K562 (cell line): ENCODE results near the gene ZBTB43. TPM values are rescaled to one million over a fixed set of nuclear protein-coding genes. Genes with fewer than 3 reads are reported as not detected.

ENCODE experiments used
- ATAC-seq: fragments of 200-7000 bp; cut with Tn5 transposase; 3 replicates; pipeline ENCODE4 v1.9.1; 2020; ENCODE audit warnings: moderate library complexity
- BruUV-seq: library from RNA; stranded (reverse); fragments of 400-500 nt; replicated peaks from 2 replicates; lab custom pipeline; 2021; lab: Mats Ljungman, UMichigan
- CTCF ChIA-PET: fragments of 300-600 bp; formaldehyde crosslinking; extraction: SDS; loops from one replicate; lab custom pipeline; 2021; ENCODE audit warnings: low intra/inter-chr PET ratio; lab: Yijun Ruan, JAX
- POLR2A ChIA-PET: fragments of 300-600, 350-650 bp; sonication (Branson Sonifier 250); formaldehyde crosslinking; extraction: SDS; loops from one replicate; lab custom pipeline; 2021; ENCODE audit warnings: antibody characterized with exemption, inconsistent platforms; lab: Yijun Ruan, JAX
- DNase-seq, 4 experiments: peaks; one replicate each; pipeline versions ENCODE4 v3.0.0 to v3.0.0-alpha.2; 2011 to 2018; ENCODE audit warnings: low spot score in 3 of 4, mixed read lengths in 3 of 4; ENCODE audit errors: extremely low read depth in 1 of 4
- FAIRE-seq: peaks from 2 replicates; lab custom pipeline; 2011; peaks lifted over from hg19 to GRCh38; lab: Jason Lieb, UNC
- H2AFZ ChIP-seq: 2 replicates; pipeline ENCODE4 v1.6.0; 2011; ENCODE audit warnings: low read depth, low read length, control low read depth, inconsistent platforms
- H3K27ac ChIP-seq: fragments of 200-600 bp; 3 replicates; pipeline ENCODE4 v1.8.0; 2011; ENCODE audit warnings: low read depth, mild to moderate bottlenecking, control low read depth, inconsistent platforms, low read length, moderate library complexity, mixed read lengths; ENCODE audit errors: extremely low read depth
- H3K27me3 ChIP-seq, 2 experiments: fragments of 300-600 bp in 1 of 2; 2 replicates in 1 of 2; 3 replicates in 1 of 2; pipeline versions ENCODE4 v1.6.0 to v1.8.0; 2011; ENCODE audit warnings: inconsistent platforms in 2 of 2, low read length in 2 of 2, mild to moderate bottlenecking in 1 of 2, mixed read lengths in 1 of 2, moderate library complexity in 1 of 2; ENCODE audit not compliant: control insufficient read depth in 2 of 2, insufficient read depth in 2 of 2
- H3K36me3 ChIP-seq: fragments of 300-600 bp; 3 replicates; pipeline ENCODE4 v1.8.0; 2011; ENCODE audit warnings: mild to moderate bottlenecking, low read length, inconsistent platforms; ENCODE audit not compliant: control insufficient read depth, insufficient read depth
- H3K4me1 ChIP-seq, 2 experiments: fragments of 200-600 bp in 1 of 2; replicated peaks in 1 of 2; 2 replicates in 1 of 2; 3 replicates in 1 of 2; pipeline versions ENCODE4 v1.5.1 to v1.8.0; 2011; ENCODE audit warnings: inconsistent platforms in 2 of 2, low read length in 2 of 2, mild to moderate bottlenecking in 1 of 2, mixed read lengths in 1 of 2, moderate library complexity in 1 of 2; ENCODE audit not compliant: control insufficient read depth in 2 of 2, insufficient read depth in 2 of 2
- H3K4me2 ChIP-seq: 2 replicates; pipeline ENCODE4 v1.6.1; 2011; ENCODE audit warnings: low read length, control low read depth, inconsistent platforms, mixed read lengths; ENCODE audit not compliant: insufficient read depth
- H3K4me3 ChIP-seq: fragments of 200-600 bp; sonication (generic), shearing (Covaris generic); 2 replicates; pipeline ENCODE4 v1.5.1; 2016; ENCODE audit warnings: control low read depth, inconsistent platforms
- H3K79me2 ChIP-seq: fragments of 200-600 bp; 3 replicates; pipeline ENCODE4 v1.8.0; 2011; ENCODE audit warnings: low read length, inconsistent platforms; ENCODE audit not compliant: control insufficient read depth, insufficient read depth
- H3K9ac ChIP-seq, 2 experiments: 2 replicates each; pipeline versions ENCODE4 v1.6.0 to v1.6.1; 2011; ENCODE audit warnings: low read depth in 2 of 2, low read length in 2 of 2, control low read depth in 1 of 2, inconsistent platforms in 1 of 2, mild to moderate bottlenecking in 1 of 2, mixed read lengths in 1 of 2; ENCODE audit not compliant: insufficient read depth in 1 of 2
- H3K9me1 ChIP-seq: one replicate; pipeline ENCODE4 v1.6.0; 2011; ENCODE audit warnings: inconsistent platforms, mild to moderate bottlenecking, low read length, moderate library complexity; ENCODE audit not compliant: control insufficient read depth, insufficient read depth
- H3K9me3 ChIP-seq: replicated peaks from 2 replicates; pipeline ENCODE4 v1.5.1; 2011; ENCODE audit warnings: low read depth, low read length, inconsistent platforms; ENCODE audit not compliant: control insufficient read depth, insufficient read depth
- H4K20me1 ChIP-seq: replicated peaks from 2 replicates; pipeline ENCODE4 v1.6.1; 2011; ENCODE audit warnings: low read length, inconsistent platforms, mixed read lengths; ENCODE audit not compliant: control insufficient read depth, insufficient read depth
- CBFB ChIP-seq: sonication (generic); formaldehyde crosslinking; IDR thresholded peaks from 2 replicates; pipeline ENCODE4 v1.4.0; 2020; ENCODE audit warnings: mild to moderate bottlenecking, missing genetic modification reagents
- CBX1 ChIP-seq: sonication (generic); IDR thresholded peaks from 2 replicates; pipeline ENCODE4 v1.6.1; 2016; ENCODE audit warnings: antibody characterized with exemption, low read depth, mild to moderate bottlenecking
- CHD4 ChIP-seq: fragments of 200-600 bp; sonication (generic); IDR thresholded peaks from 3 replicates; pipeline ENCODE4 v1.6.1; 2012; ENCODE audit warnings: low read depth, mild to moderate bottlenecking, mixed read lengths, low read length, inconsistent platforms; ENCODE audit not compliant: insufficient read depth, insufficient replicate concordance, poor library complexity, severe bottlenecking
- HDAC6 ChIP-seq: IDR thresholded peaks from 2 replicates; pipeline ENCODE4 v1.6.1; 2012; ENCODE audit warnings: low read depth, mild to moderate bottlenecking, control low read depth, inconsistent platforms, low read length, moderate library complexity
- IFI16 ChIP-seq: fragments of 250-450 bp; sonication (Bioruptor Pico); IDR thresholded peaks from 2 replicates; pipeline ENCODE4 v2.1.2; 2022; ENCODE audit warnings: mild to moderate bottlenecking, inconsistent platforms
- KDM4B ChIP-seq, 2 experiments: fragments of 450-650 bp in 1 of 2; sonication (generic) in 1 of 2; IDR thresholded peaks; 2 replicates each; pipeline ENCODE4 v1.6.1; 2016 to 2017; ENCODE audit warnings: borderline replicate concordance in 2 of 2, antibody characterized with exemption in 1 of 2, low read depth in 1 of 2, mild to moderate bottlenecking in 1 of 2
- MYBL2 ChIP-seq, 2 experiments: fragments of 450-650 bp in 1 of 2; sonication (generic) in 1 of 2; formaldehyde crosslinking in 1 of 2; IDR thresholded peaks; 2 replicates each; pipeline versions ENCODE4 v1.6.1 to v1.8.1; 2017 to 2022; ENCODE audit warnings: borderline replicate concordance in 1 of 2, inconsistent platforms in 1 of 2, low read depth in 1 of 2, mild to moderate bottlenecking in 1 of 2, missing genetic modification reagents in 1 of 2, moderate library complexity in 1 of 2
- PHTF2 ChIP-seq: fragments of 250-450 bp; sonication (Bioruptor Pico); IDR thresholded peaks from 2 replicates; pipeline ENCODE4 v1.5.0; 2021; ENCODE audit warnings: mild to moderate bottlenecking
- POLR2G ChIP-seq: fragments of 200-400 bp; formaldehyde crosslinking; IDR thresholded peaks from 2 replicates; pipeline ENCODE4 v1.6.1; 2017; ENCODE audit warnings: low read depth, mild to moderate bottlenecking, antibody characterized with exemption, low read length, moderate library complexity
- U2AF1 ChIP-seq: fragments of 200-400 bp; formaldehyde crosslinking; optimal IDR thresholded peaks from 2 replicates; pipeline ENCODE3; 2017; ENCODE audit warnings: mild to moderate bottlenecking, low read depth, low read length, moderate library complexity
- WHSC1 ChIP-seq: IDR thresholded peaks from one replicate; pipeline ENCODE4 v1.6.1; 2012; ENCODE audit warnings: low read length, control low read depth, inconsistent platforms
- ZNF347 ChIP-seq: fragments of 450-650 bp; formaldehyde crosslinking; IDR thresholded peaks from 2 replicates; pipeline ENCODE4 v1.4.0; 2020; ENCODE audit warnings: low read depth, mild to moderate bottlenecking, moderate library complexity
- ZNF717 ChIP-seq: fragments of 250-450 bp; sonication (Bioruptor Pico); IDR thresholded peaks from 2 replicates; pipeline ENCODE4 v1.5.0; 2021
- ZNF766 ChIP-seq: fragments of 200-800 bp; sonication (Bioruptor generic); conservative IDR thresholded peaks from 2 replicates; pipeline ENCODE4 v1.6.1; 2016; ENCODE audit warnings: missing genetic modification characterization, missing compliant biosample characterization
- WGBS: fragments of 100-300 bp; shearing (Covaris generic); methylation state at CpG from one replicate; pipeline ENCODE4 v1.1.6; 2016; ENCODE audit warnings: low coverage, mixed read lengths; ENCODE audit not compliant: insufficient coverage; ENCODE audit errors: missing lambda C conversion rate; 5-methylcytosine and 5-hydroxymethylcytosine counted together
- in situ Hi-C: fragments of 300-500 bp; cut with MboI; formaldehyde crosslinking; loops from 4 replicates; pipeline ENCODE4 v1.15.0; 2018; ENCODE audit warnings: inconsistent platforms, mixed read lengths
- intact Hi-C: fragments of 100-400 bp; cut with micrococcal nuclease; formaldehyde crosslinking; loops from 2 replicates; pipeline ENCODE4 v1.14.2; 2022
- polyA plus RNA-seq, 8 experiments: library from polyadenylated mRNA; depleted of rRNA in 4 of 8; stranded (reverse) in 5 of 8; unstranded in 3 of 8; fragments of >200 nt; fragmentation: Nextera tagmentation in 2 of 8; fragmentation: Illumina TruSeq in 1 of 8; extraction: Ambion mirVana in 2 of 8; extraction: Trizol in 1 of 8; gene quantifications; 2 replicates each; pipeline versions ENCODE4 v1.2.1 to v1.2.3, GENCODE V29; 2011 to 2014; ENCODE audit warnings: inconsistent platforms in 1 of 8, missing spikeins in 1 of 8
- total RNA-seq, 7 experiments: library from RNA; depleted of rRNA in 6 of 7; stranded (reverse); fragments of >200 nt in 6 of 7; fragmentation: Illumina TruSeq in 2 of 7; extraction: Trizol in 2 of 7; gene quantifications; 2 replicates each; pipeline versions ENCODE4 v1.2.1 to v1.2.3, GENCODE V29; 2011 to 2021; ENCODE audit warnings: low replicate concordance in 1 of 7
- TF ChIP-seq, protein P1 (sequence below): sonication (generic); formaldehyde crosslinking; IDR thresholded peaks from 2 replicates; pipeline ENCODE4 v1.9.0; 2022; ENCODE audit warnings: mild to moderate bottlenecking, missing genetic modification reagents

The ZBTB43 gene
- total and polyA plus RNA-seq, 9 of the 15 experiments (the other 6 are each of a cell fraction or from before 2014, with no cell fraction given) = 3.9 to 17.2 (median 9.1) TPM

DNA sequence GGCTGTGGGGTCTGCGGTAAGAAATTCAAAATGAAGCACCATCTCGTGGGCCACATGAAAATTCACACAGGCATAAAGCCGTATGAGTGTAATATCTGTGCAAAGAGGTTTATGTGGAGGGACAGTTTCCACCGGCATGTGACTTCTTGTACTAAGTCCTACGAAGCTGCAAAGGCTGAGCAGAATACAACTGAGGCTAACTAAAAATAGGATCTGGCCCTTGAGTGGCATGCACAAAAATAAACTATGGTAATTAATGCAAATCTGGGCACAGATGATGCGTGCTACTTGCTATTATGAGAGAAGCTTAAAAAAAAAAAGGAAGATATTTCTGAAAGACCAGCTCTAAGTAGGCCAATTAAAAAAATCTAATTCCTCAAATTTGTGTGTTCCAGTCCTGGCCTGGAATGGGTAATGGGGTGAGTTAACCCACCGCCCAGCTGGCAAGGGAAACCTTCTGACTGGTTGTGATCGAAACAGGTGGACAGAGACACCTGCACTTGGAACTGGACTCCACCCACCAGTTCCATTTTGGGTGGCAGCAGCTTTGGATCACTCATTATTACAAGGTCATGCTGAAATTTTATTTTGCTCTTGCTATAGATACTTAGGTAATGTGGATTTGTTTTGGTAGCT is 29.0 kb downstream of the ZBTB43 start:
- DNase-seq (no peak), FAIRE-seq (no peak), ATAC-seq (no peak)
- H3K9ac ChIP-seq = no peak overlapping the region
- ChIA-PET POLR2A (interaction anchor here (0.6 to 1.9 kb wide), 6 partner anchors 9 to 1857 kb away, joined by 3 to 8 read pairs (median 3); no protein-coding TSS in a partner anchor), CTCF (no interaction called here)
- no peak overlapping the region for H3K4me2 ChIP-seq
- peaks cover 57% of the 10 kb centered on the region for H3K36me3 ChIP-seq
- peaks cover 27% of the 10 kb centered on the region for H3K79me2 ChIP-seq
- peaks cover 4% of the 10 kb centered on the region for H3K9me1 ChIP-seq
- 93% methylated on average over 7 of the region's 8 CpGs for WGBS
- TF ChIP-seq MYBL2 (IDR thresholded peaks at IDR 0.05; ENCODE audit: low read depth) (no peak), MYBL2 (CRISPR knock-in tag; IDR thresholded peaks at IDR 0.05; ENCODE audit: borderline replicate concordance) (no peak), ZNF717 (CRISPR knock-in tag) (no peak), ZNF347 (CRISPR knock-in tag) (no peak), CHD4 (no peak), U2AF1 (no peak), ZNF766 (CRISPR knock-in tag) (no peak), KDM4B (IDR thresholded peaks at IDR 0.05; ENCODE audit: borderline replicate concordance in 2 of 2, low read depth in 1 of 2) (no peak), WHSC1 (no peak), IFI16 (CRISPR knock-in tag) (no peak), CBFB (CRISPR knock-in tag) (no peak), CBX1 (no peak), PHTF2 (CRISPR knock-in tag) (no peak), HDAC6 (no peak), POLR2G (no peak)
- TF ChIP-seq, protein P1, sequence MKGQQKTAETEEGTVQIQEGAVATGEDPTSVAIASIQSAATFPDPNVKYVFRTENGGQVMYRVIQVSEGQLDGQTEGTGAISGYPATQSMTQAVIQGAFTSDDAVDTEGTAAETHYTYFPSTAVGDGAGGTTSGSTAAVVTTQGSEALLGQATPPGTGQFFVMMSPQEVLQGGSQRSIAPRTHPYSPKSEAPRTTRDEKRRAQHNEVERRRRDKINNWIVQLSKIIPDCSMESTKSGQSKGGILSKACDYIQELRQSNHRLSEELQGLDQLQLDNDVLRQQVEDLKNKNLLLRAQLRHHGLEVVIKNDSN (CRISPR knock-in tag) = no peak
- no peak overlapping the region for H3K4me3 ChIP-seq
- no peaks in the 10 kb centered on the region for H4K20me1 ChIP-seq
- no peak overlapping the region for H2AFZ ChIP-seq
- H3K27ac ChIP-seq = no peak overlapping the region
- no peaks in the 10 kb centered on the region for H3K27me3 ChIP-seq
- intact Hi-C loops (no loop called here), in situ Hi-C loops (no loop called here)
- H3K9me3 ChIP-seq = no peaks in the 10 kb centered on the region
- no peaks in the 10 kb centered on the region; a peak in 1 of 5 replicates for H3K4me1 ChIP-seq
- BruUV-seq = no TSS peak
